ENCODE data around the gene CAMKK1.
"Not testable (repeated sequence)": the region's sequence is repeated elsewhere in the genome, so short reads cannot be mapped to it uniquely, and the experiment has no call there.

The CAMKK1 gene

DNA sequence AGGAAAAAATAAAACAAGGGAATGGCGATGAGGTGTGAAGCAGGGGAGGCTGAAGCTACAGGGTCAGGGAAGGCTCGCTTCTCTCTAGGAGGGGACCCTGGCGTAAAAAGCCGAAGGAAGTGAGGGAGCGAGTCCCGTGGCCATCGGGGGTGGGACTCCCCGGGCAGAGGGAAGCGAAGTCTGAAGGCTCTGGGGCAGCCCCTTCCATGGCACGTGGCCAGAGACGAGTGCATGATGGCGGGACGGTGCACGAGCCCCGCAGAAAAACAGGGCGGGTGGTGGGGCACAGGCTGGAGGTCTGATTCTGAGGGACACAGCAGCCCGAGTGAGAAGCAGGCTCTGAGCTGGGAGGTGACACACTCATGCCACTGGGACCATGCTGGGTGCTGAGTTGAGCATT lies 25.7 kb downstream of the CAMKK1 start:
- H3K4me1 ChIP-seq (ENCODE audit: control insufficient read depth, insufficient read depth, low read length): no peaks in the 10 kb centered on the region
- H3K27me3 ChIP-seq (replicated peaks; ENCODE audit: control insufficient read depth, insufficient read depth, low read length): no peaks in the 10 kb centered on the region
- no peak overlapping the region for H3K9ac ChIP-seq (ENCODE audit: low read length)
- H3K9me3 ChIP-seq (ENCODE audit: control insufficient read depth, low read length): no peaks in the 10 kb centered on the region
- H3K4me3 ChIP-seq (ENCODE audit: low read length): no peak overlapping the region
- DNase-seq (ENCODE audit: low read depth): no peak
- H3K36me3 ChIP-seq (ENCODE audit: control insufficient read depth, insufficient read depth, low read length, severe bottlenecking): peaks cover 4% of the 10 kb centered on the region

DNA sequence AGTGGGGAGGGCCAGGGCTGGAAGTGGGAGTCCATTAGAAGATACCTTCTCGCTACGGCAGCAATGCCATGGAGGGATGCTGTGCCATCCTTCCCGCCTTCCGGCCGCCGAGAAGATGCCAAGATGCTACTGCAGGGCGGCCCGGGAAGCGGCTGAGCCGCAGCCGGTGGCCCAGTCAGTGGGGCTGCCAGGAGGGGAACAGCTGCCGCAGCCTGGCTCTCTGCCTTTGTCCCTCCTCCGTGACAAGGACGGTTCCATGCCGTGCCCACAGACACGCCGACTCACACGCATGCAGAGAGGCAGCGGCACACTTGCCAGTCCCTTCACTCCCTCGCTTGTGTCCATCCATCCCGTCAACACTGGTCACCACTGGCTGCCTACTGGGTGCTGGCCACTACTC lies 26.6 kb downstream of the CAMKK1 start:
- H3K36me3 ChIP-seq (ENCODE audit: control insufficient read depth, insufficient read depth, low read length, severe bottlenecking): peaks cover 4% of the 10 kb centered on the region
- no peaks in the 10 kb centered on the region for H3K27me3 ChIP-seq (replicated peaks; ENCODE audit: control insufficient read depth, insufficient read depth, low read length)
- DNase-seq (ENCODE audit: low read depth): no peak
- no peak overlapping the region for H3K9ac ChIP-seq (ENCODE audit: low read length)
- no peaks in the 10 kb centered on the region for H3K4me1 ChIP-seq (ENCODE audit: control insufficient read depth, insufficient read depth, low read length)
- H3K4me3 ChIP-seq (ENCODE audit: low read length): no peak overlapping the region
- H3K9me3 ChIP-seq (ENCODE audit: control insufficient read depth, low read length): no peaks in the 10 kb centered on the region

DNA sequence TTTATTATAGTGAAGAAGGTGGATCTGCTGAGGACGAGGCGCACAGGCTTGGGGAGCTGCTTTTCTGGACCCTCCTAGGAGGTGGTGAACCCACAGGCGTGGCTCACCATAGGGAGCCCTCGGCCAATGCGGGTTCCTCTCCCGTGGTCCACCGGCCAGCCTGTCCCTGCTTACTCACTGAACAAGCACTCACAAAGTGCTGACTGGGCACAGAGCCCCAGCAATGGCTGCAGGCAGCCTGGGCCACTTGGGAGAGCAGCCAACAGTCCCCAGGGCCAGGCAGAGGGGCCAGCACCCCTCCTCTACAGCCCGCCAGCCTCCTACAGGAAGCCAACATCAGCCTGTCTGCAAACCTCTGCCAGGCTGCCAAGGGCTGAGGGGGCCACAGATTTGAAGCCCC lies 27.7 kb downstream of the CAMKK1 start:
- no peaks in the 10 kb centered on the region for H3K9me3 ChIP-seq (ENCODE audit: control insufficient read depth, low read length)
- H3K27me3 ChIP-seq (replicated peaks; ENCODE audit: control insufficient read depth, insufficient read depth, low read length): no peaks in the 10 kb centered on the region
- no peak for DNase-seq (ENCODE audit: low read depth)
- no peaks in the 10 kb centered on the region for H3K4me1 ChIP-seq (ENCODE audit: control insufficient read depth, insufficient read depth, low read length)
- H3K4me3 ChIP-seq (ENCODE audit: low read length): no peak overlapping the region
- H3K9ac ChIP-seq (ENCODE audit: low read length): no peak overlapping the region
- H3K36me3 ChIP-seq (ENCODE audit: control insufficient read depth, insufficient read depth, low read length, severe bottlenecking): peaks cover 9% of the 10 kb centered on the region

DNA sequence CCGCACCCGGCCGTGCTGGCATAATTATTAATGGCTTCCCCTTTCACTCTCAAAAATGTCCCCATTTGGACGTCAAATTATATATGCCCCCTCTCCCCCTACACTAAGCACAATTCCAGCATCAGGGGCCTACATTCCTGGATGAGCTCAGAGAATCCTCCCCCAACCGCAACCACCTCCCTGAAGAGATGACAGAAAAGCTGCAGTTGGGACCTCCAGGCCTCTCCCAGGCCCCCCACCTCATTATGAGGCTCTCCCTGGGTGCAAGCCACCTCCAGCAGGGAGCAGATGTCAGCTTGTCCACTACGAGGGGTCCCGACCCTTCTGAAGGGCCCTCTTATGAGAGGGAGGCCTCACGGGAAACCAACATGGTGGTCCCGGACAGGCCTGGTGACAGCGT lies 28.3 kb downstream of the CAMKK1 start:
- Histone ChIP-seq H3K9me3 (ENCODE audit: control insufficient read depth, low read length) (no peaks in the 10 kb centered on the region), H3K27me3 (replicated peaks; ENCODE audit: control insufficient read depth, insufficient read depth, low read length) (no peaks in the 10 kb centered on the region), H3K36me3 (ENCODE audit: control insufficient read depth, insufficient read depth, low read length, severe bottlenecking) (peaks cover 9% of the 10 kb centered on the region), H3K4me3 (ENCODE audit: low read length) (no peak overlapping the region), H3K4me1 (ENCODE audit: control insufficient read depth, insufficient read depth, low read length) (no peaks in the 10 kb centered on the region), H3K9ac (ENCODE audit: low read length) (no peak overlapping the region)
- no peak for DNase-seq (ENCODE audit: low read depth)

DNA sequence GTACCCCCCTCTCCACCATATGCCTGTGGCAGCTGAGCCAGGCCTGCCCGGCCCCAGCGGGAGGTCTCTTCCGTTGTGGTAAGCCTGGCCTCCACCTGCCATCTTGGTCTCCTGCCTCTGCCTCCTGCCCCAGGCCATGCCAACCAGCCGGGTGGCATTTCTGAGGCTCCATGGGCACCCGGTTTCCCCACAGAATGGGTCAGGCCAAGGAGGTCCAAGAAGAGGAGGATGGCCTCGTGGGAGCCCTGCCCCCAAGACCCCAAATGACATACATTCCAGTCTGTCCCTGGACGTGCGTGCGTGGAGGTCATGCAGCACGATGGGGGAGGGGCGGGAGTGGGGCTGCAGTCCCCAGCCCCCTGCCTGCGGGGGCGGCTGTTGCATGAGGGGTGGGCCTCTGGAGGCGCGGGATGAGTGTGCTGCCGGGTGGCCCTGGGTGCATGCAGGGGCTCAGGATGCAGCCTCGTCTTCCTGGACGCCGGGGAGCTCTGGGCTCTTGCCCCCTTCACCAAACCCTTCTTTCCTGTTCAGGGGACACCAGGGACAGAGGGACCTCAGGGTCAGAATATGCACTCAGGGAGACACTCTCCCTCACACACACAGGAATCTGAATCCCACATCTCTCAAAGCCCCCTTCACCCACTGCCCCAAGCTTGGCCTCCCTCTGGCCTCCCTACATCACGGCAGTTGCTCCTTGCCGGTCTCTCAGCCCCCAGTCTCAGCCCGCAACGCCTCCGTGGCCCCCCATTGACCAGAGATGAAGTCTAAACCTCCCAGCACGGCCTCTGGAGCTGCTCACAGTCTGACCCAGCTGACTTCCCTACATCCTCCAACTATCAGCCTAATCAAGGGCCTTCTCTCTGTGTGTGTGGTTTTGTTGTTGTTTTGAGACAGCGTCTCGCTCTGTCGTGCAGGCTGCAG lies 30.8 kb downstream of the CAMKK1 start:
- no peak for DNase-seq (ENCODE audit: low read depth)
- Histone ChIP-seq H3K9me3 (ENCODE audit: control insufficient read depth, low read length) (no peaks in the 10 kb centered on the region), H3K9ac (ENCODE audit: low read length) (no peak overlapping the region), H3K27me3 (replicated peaks; ENCODE audit: control insufficient read depth, insufficient read depth, low read length) (no peaks in the 10 kb centered on the region), H3K4me1 (ENCODE audit: control insufficient read depth, insufficient read depth, low read length) (no peaks in the 10 kb centered on the region), H3K36me3 (ENCODE audit: control insufficient read depth, insufficient read depth, low read length, severe bottlenecking) (peaks cover 9% of the 10 kb centered on the region), H3K4me3 (ENCODE audit: low read length) (no peak overlapping the region)

DNA sequence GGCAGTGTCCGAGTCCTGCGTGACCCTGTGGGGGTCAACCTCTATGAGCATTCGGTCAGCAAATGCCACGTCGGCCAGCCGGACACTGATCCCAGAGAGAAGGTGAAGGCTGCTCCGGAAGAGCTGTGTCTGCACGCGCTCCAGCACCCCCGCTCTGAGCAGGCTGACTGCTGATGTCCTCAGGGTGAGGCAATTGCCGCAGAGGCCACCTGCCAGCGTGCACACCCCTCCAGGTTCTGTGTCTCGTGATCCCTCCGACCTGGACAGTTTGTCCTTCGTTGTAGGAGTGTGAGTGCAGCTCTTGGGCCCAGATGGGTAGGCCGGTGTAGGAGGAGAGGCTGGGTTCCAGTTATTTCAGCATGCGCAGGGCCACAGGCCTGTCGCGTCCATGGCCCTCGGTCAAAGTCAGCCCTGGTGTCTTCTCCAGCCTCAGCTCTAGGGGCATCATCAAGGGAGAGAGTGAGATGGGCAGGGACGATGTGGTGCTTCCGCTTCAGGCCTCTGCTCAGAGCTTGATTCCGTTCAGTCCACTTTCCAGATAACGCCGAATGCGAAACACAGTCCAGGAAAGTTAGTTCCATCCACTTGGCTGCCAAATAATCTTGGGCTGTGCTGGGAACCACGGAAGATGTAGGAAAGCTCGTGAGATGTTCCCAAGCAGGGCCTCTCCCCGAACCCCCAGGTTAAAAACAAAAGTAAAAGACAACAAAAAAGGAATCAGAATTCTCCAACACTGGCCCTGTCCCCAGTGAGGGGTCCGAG lies 31.7 kb downstream of the CAMKK1 start:
- H3K9ac ChIP-seq (ENCODE audit: low read length): no peak overlapping the region
- H3K9me3 ChIP-seq (ENCODE audit: control insufficient read depth, low read length): no peaks in the 10 kb centered on the region
- DNase-seq (ENCODE audit: low read depth): no peak
- H3K36me3 ChIP-seq (ENCODE audit: control insufficient read depth, insufficient read depth, low read length, severe bottlenecking): peaks cover 9% of the 10 kb centered on the region
- H3K4me1 ChIP-seq (ENCODE audit: control insufficient read depth, insufficient read depth, low read length): no peaks in the 10 kb centered on the region
- H3K27me3 ChIP-seq (replicated peaks; ENCODE audit: control insufficient read depth, insufficient read depth, low read length): no peaks in the 10 kb centered on the region
- H3K4me3 ChIP-seq (ENCODE audit: low read length): no peak overlapping the region

DNA sequence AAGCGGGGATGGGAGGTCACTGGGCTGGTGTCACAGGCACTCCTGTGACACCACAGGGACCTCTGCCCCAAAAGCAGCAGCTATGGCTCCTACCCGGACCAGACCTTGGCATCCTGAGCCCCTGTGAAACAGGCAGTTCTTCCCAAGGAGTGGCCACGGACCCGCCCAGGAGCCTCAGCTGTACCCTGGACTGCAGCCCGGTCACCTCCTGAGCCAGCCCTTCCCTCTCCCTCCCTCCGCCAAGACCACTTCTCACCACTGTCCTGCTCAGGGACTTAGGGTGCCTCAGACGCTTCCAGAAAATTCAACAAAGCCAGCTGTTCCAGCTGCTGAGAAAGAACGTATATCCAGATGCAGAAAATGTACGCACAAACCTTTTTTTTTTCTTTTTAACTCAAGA lies 32.9 kb downstream of the CAMKK1 start:
- H3K9me3 ChIP-seq (ENCODE audit: control insufficient read depth, low read length): no peaks in the 10 kb centered on the region
- H3K27me3 ChIP-seq (replicated peaks; ENCODE audit: control insufficient read depth, insufficient read depth, low read length): no peaks in the 10 kb centered on the region
- H3K4me1 ChIP-seq (ENCODE audit: control insufficient read depth, insufficient read depth, low read length): no peaks in the 10 kb centered on the region
- no peak overlapping the region for H3K4me3 ChIP-seq (ENCODE audit: low read length)
- no peak for DNase-seq (ENCODE audit: low read depth)
- peaks cover 9% of the 10 kb centered on the region for H3K36me3 ChIP-seq (ENCODE audit: control insufficient read depth, insufficient read depth, low read length, severe bottlenecking)
- no peak overlapping the region for H3K9ac ChIP-seq (ENCODE audit: low read length)

DNA sequence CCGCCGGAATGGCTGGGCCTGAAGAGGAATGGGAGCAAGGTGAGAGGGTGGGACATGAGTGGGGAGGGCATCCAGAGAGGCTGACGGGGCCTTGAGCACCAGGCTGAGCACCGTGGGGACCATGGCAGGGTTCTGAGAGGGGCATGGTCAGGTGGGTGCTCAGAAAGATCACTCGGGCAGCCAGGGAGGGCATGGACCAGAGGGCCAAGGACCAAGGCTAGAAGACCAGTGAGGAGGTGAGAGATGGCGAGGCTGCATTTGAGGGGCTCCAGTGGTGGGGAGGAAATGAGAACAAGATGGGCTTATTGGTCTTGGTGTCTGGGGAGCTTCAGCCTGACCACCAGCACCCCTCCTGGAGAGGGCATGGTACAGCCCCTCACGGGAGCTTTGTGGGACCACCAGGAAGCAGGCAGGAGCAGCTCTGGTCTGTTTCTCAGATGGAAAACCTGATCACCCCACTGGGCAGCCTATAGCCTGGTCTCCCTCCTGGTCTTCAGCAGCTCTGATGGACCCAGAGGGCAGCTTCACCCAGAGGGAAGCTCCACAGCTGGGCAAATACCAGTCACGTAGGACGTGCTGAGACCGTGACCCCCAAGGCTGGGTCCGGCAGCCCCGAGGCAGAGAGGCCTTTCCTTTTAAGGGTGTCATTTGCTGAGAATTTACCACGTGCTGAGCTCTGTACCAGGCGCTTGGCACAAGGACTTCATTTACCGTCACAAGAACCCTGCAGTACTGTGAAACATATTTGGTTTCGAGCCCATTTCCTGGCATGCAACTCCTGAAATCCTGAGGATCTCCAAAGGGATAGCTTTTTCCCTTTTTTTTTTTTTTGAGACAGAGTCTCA lies 35.4 kb downstream of the CAMKK1 start:
- H3K9ac ChIP-seq (ENCODE audit: low read length): no peak overlapping the region

DNA sequence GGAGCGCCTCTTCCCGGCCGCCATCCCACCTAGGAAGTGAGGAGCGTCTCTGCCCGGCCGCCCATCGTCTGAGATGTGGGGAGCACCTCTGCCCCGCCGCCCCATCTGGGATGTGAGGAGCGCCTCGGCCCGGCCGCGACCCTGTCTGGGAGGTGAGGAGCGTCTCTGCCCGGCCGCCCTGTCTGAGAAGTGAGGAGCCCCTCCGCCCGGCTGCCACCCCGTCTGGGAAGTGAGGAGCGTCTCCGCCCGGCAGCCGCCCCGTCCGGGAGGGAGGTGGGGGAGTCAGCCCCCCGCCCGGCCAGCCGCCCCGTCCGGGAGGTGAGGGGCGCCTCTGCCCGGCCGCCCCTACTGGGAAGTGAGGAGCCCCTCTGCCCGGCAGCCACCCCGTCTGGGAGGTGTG lies 38.6 kb downstream of the CAMKK1 start:
- H3K27me3 ChIP-seq (replicated peaks; ENCODE audit: control insufficient read depth, insufficient read depth, low read length): peaks cover 17% of the 10 kb centered on the region
- H3K36me3 ChIP-seq (ENCODE audit: control insufficient read depth, insufficient read depth, low read length, severe bottlenecking); DNase-seq (ENCODE audit: low read depth); H3K9ac ChIP-seq (ENCODE audit: low read length); H3K4me1 ChIP-seq (ENCODE audit: control insufficient read depth, insufficient read depth, low read length); H3K9me3 ChIP-seq (ENCODE audit: control insufficient read depth, low read length); H3K4me3 ChIP-seq (ENCODE audit: low read length): not testable (repeated sequence)

More for the DNA sequence above, 35.4 kb downstream of the CAMKK1 start:
- peaks cover 9% of the 10 kb centered on the region for H3K36me3 ChIP-seq (ENCODE audit: control insufficient read depth, insufficient read depth, low read length, severe bottlenecking)
- DNase-seq (ENCODE audit: low read depth): no peak
- H3K9me3 ChIP-seq (ENCODE audit: control insufficient read depth, low read length): no peaks in the 10 kb centered on the region
- H3K4me3 ChIP-seq (ENCODE audit: low read length): no peak overlapping the region
- H3K27me3 ChIP-seq (replicated peaks; ENCODE audit: control insufficient read depth, insufficient read depth, low read length): no peaks in the 10 kb centered on the region
- no peaks in the 10 kb centered on the region for H3K4me1 ChIP-seq (ENCODE audit: control insufficient read depth, insufficient read depth, low read length)

DNA sequence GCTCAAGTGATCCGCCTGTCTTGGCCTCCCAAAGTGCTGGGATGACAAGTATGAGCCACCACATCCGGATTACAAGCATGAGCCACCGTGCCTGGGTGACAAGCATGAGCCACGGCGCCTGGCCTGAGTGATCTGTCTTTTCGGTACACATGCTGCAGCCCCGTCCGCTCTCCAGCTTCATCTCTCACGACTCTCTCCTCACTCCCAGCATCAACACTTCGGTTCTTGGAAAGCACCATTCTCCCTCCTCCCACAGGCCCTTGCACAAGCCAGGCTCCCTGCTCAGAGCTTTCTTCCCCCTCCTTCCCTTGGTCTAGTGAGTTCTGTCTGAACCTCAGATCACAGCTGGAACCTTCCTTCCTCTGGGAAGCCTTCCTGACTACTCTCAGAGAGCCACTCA lies 40.3 kb downstream of the CAMKK1 start:
- Histone ChIP-seq H3K36me3 (ENCODE audit: control insufficient read depth, insufficient read depth, low read length, severe bottlenecking) (no peaks in the 10 kb centered on the region), H3K27me3 (replicated peaks; ENCODE audit: control insufficient read depth, insufficient read depth, low read length) (peaks cover 17% of the 10 kb centered on the region), H3K4me3 (ENCODE audit: low read length) (no peak overlapping the region), H3K9ac (ENCODE audit: low read length) (no peak overlapping the region), H3K9me3 (ENCODE audit: control insufficient read depth, low read length) (no peaks in the 10 kb centered on the region), H3K4me1 (ENCODE audit: control insufficient read depth, insufficient read depth, low read length) (no peaks in the 10 kb centered on the region)
- DNase-seq (ENCODE audit: low read depth): no peak

Measured in adipocyte (in vitro differentiated cells).